Ovary (tissue), 3 donors: Measurements from ENCODE around the gene TOGARAM2.

ENCODE experiments used
- CTCF ChIP-seq, 3 donors: fragments of 450-650 bp in 2 of 3; fragments of 200-600 bp in 1 of 3; IDR thresholded peaks; one replicate each; pipeline versions ENCODE4 v1.5.1 to v1.8.0; 2016 to 2022; ENCODE audit warnings: antibody characterized with exemption in 3 of 3, mild to moderate bottlenecking in 1 of 3
- POLR2A ChIP-seq: fragments of 450-650 bp; IDR thresholded peaks from one replicate; pipeline ENCODE4 v1.6.1; 2017; ENCODE audit warnings: antibody characterized with exemption, mild to moderate bottlenecking, moderate library complexity
- donor health status: DM: no; HTN: no; CAD: no.

DNA sequence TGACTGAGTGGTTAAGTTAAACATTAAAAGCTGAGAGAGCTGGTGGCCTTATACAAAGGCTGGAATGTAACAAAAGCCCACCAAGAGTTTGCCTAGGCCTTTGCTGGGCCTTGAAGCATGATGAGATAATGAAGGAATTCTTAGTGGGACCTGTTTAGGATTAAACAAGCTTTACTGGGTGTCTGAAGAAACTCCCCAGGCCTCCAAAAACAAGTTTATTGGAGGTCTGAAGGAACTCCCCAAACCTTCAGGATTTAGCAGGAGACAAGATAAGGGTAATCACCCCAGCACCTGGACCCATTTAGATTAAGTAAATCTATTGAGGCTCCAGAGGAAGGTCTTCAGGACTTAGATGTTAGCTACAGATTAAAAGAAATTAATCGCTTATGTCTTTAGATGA is 74.5 kb downstream of the TOGARAM2 start:
- no peak for TF ChIP-seq CTCF (IDR thresholded peaks at IDR 0.05)
- no peak for TF ChIP-seq POLR2A
